ENCODE measurements around the gene SEZ6. TPM values are rescaled to one million over a fixed set of nuclear protein-coding genes. Genes with fewer than 3 reads are reported as not detected.

Gene SEZ6
- total RNA-seq, 3 donors from 2014 or later, result 0.31 to 1.0 TPM; not detected in 1

- H3K4me3 ChIP-seq, result no peak overlapping the region
- no peaks in the 10 kb centered on the region for H3K36me3 ChIP-seq (ENCODE audit: low read depth)
- DNase-seq (no peak), ATAC-seq (no peak)
- intact Hi-C loops (cut with DNase I, micrococcal nuclease), result no loop called here
- peaks cover 4% of the 10 kb centered on the region for H3K4me1 ChIP-seq (ENCODE audit: low read depth)
- H3K9me3 ChIP-seq, result no peaks in the 10 kb centered on the region
- no peak for TF ChIP-seq CTCF (IDR thresholded peaks at IDR 0.05)
Observed at GRCh38 chr17:29007456-29007855, 1.6 kb upstream of the SEZ6 start.

GRCh38 chr17:29004081-29004692 is 1.6 kb downstream of the SEZ6 start:
- DNase-seq, result no peak
- intact Hi-C loops (cut with DNase I, micrococcal nuclease), result no loop called here
- no peak overlapping the region for H3K4me3 ChIP-seq
- no peaks in the 10 kb centered on the region for H3K36me3 ChIP-seq (ENCODE audit: low read depth)
- no peak for TF ChIP-seq CTCF (IDR thresholded peaks at IDR 0.05)
- ATAC-seq, result no peak
- peaks cover 4% of the 10 kb centered on the region for H3K4me1 ChIP-seq (ENCODE audit: low read depth)
- no peaks in the 10 kb centered on the region for H3K9me3 ChIP-seq

- intact Hi-C loops (cut with DNase I, micrococcal nuclease), result no loop called here
- no peak for TF ChIP-seq CTCF (IDR thresholded peaks at IDR 0.05)
- H3K4me3 ChIP-seq, result no peak overlapping the region
- peaks cover 4% of the 10 kb centered on the region for H3K4me1 ChIP-seq (ENCODE audit: low read depth)
- H3K9me3 ChIP-seq, result no peaks in the 10 kb centered on the region
- H3K36me3 ChIP-seq (ENCODE audit: low read depth), result no peaks in the 10 kb centered on the region
- peak in 1 of 3 donors; percentile 29 for DNase-seq
- ATAC-seq, result no peak
Observed at GRCh38 chr17:29003289-29003688, 2.5 kb downstream of the SEZ6 start.

GRCh38 chr17:29002811-29003210 is 3.0 kb downstream of the SEZ6 start:
- Histone ChIP-seq H3K36me3 (ENCODE audit: low read depth) (no peaks in the 10 kb centered on the region), H3K4me1 (ENCODE audit: low read depth) (peaks cover 4% of the 10 kb centered on the region), H3K9me3 (no peaks in the 10 kb centered on the region), H3K4me3 (no peak overlapping the region)
- no peak for TF ChIP-seq CTCF (IDR thresholded peaks at IDR 0.05)
- ATAC-seq, result no peak
- intact Hi-C loops (cut with DNase I, micrococcal nuclease), result no loop called here
- no peak for DNase-seq

GRCh38 chr17:29000973-29001372 is 4.9 kb downstream of the SEZ6 start:
- no peak for ATAC-seq
- no peak for TF ChIP-seq CTCF (IDR thresholded peaks at IDR 0.05)
- Histone ChIP-seq H3K4me3 (no peak overlapping the region), H3K9me3 (no peaks in the 10 kb centered on the region), H3K36me3 (ENCODE audit: low read depth) (no peaks in the 10 kb centered on the region), H3K4me1 (ENCODE audit: low read depth) (peaks cover 4% of the 10 kb centered on the region)
- DNase-seq, result no peak
- intact Hi-C loops (cut with DNase I, micrococcal nuclease), result no loop called here

- no peaks in the 10 kb centered on the region for H3K4me1 ChIP-seq (ENCODE audit: low read depth)
- ATAC-seq (no peak), DNase-seq (peak in 1 of 3 donors; percentile 7)
- no peak for TF ChIP-seq CTCF (IDR thresholded peaks at IDR 0.05)
- H3K36me3 ChIP-seq (ENCODE audit: low read depth), result no peaks in the 10 kb centered on the region
- no peaks in the 10 kb centered on the region for H3K9me3 ChIP-seq
- intact Hi-C loops (cut with DNase I, micrococcal nuclease), result no loop called here
- no peak overlapping the region for H3K4me3 ChIP-seq
Observed at GRCh38 chr17:28999206-28999605, 6.6 kb downstream of the SEZ6 start.
